ENCODE results near the gene PRR23E.

Gene PRR23E

DNA sequence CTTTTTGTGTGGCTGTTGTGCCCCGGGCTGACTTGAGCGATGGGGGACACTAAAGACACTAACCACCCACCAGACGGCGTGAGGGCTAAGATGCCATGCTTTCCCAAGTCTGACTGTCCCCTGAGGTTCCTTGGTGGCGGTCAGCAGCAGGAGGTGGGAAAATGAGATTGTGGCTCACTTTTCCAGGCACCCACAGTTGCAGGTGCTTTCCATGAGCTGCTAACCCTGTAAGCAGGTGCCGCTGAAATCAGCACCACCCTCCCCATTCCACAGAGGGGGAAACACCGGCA lies 17.7 kb downstream of the PRR23E start:
- no peak for DNase-seq

DNA sequence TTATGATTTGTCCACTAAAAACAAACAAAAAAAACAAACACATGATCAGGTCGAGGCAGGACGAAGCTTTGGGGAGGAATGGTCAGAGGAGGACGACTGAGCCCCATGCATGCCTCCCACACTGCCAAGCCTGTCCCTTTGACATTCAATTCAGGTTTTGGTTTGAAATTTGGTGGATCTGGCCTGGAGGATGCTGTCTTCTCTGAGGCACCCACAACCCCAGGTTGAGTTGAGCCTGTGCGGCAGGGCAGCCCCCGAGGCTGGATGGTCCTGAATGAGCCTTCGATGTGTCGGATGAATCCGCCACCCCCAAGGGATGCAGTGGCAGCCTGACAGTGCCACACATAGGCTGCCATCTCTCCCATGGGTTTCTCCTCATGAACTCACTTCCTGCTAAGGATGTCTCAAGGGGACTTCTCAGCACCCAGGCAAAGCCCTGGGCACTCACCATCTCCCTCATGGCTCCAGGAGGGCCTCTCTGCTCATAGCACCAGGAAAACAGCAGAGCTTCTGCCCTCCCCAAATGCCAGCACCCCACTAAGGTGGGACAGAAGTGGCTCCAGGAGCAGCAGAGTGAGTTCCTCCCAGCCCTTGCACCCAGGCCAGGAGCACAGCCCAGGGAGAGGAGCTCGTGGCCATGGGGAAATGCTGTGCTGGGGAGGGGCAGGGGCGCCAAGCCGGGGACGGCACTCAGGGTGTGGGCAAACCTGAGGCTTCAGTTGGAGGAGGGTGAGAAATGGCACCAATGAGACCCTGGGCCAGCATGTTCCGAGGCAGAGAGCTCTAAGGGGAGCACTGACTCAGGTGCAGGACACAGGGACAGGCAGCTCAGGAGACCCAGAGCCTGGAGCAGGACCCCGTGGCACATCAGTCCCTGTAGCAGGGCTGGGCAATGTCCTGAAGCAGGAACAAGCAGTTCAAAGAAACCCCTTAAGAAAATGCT lies 18.5 kb downstream of the PRR23E start:
- no peak for DNase-seq

- DNase-seq, result no peak
Observed at GRCh38 chr3:127212231-127212630, 19.3 kb downstream of the PRR23E start.

DNA sequence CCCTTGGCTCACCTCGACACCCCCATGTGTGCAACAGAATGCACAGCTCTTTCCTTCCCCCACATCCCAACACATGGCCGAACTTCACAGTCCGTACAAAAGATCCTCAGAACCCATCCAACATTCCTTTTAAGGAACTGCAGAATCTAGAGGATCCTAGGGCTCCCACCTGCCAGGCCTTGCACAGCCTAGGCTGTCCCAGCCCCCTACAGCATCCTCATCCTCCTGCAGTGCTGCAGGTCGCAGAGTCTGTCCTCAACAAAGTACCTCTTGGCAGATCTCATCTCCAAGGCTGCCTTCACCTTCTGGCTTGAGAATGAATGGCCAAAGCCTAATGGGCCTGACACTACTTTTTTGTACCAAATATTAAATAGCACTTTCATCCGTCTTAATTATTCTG lies 19.8 kb downstream of the PRR23E start:
- no peak for DNase-seq

DNA sequence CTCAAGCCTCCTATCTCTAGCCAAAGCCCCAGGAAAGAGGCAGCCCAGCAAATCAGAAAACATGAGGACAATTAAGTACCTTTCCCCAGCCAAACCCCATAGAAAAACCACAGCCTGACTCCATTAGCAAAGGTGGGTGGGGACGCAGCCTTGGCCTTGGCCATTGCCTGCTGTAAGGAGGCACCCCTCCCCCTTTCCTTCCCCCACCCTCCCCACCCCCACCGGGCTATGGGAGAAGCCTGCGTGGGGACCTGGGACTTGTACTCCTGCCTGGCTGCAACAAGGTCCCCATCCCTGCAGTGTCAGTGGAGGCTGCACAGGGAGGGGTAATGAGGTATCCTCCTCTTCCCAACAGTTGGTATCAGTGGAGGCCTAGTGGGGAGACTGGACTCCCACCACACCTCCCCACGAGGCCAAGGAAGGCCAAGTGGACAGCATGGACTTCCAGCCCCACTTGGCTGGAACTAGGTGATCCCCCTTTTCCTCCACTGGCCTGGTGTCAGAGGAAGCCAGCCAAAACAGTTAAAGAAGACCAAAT lies 20.5 kb downstream of the PRR23E start:
- DNase-seq, result no peak

- no peak for DNase-seq
Observed at GRCh38 chr3:127214975-127215374, 22.0 kb downstream of the PRR23E start.

DNA sequence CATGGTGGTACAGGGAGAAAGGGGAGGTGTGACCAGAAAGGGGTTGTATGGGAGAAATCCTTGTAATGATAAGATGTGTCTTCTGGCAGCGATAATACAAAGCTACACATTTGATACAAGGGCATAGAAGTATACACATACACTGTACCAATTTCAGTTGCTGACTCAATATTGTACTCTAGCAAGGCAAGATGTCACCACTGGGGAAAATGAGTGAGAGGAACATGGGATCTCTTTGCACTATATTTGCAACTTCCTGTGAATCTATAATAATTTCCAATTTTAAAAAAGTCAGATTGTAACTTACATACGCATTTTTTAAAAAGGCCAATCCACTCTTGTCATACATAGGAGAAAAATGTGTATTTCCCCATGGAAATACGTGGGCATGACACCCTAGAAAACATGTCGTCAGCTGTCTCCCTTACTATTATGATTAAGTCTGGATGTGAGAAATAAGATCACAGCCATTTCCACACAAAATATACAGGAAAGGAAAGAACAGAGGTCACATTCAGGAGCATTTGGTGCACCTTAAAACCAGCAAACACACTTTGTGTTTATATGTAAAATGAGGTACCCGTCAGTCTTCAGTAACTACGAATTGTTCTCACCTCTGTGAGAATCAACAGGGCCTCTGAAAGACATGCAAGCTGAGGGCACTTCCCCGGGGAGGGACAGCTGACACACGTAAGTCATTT lies 22.9 kb downstream of the PRR23E start:
- no peak for DNase-seq

GRCh38 chr3:127216415-127217261 lies 23.7 kb downstream of the PRR23E start:
- DNase-seq, result no peak

DNA sequence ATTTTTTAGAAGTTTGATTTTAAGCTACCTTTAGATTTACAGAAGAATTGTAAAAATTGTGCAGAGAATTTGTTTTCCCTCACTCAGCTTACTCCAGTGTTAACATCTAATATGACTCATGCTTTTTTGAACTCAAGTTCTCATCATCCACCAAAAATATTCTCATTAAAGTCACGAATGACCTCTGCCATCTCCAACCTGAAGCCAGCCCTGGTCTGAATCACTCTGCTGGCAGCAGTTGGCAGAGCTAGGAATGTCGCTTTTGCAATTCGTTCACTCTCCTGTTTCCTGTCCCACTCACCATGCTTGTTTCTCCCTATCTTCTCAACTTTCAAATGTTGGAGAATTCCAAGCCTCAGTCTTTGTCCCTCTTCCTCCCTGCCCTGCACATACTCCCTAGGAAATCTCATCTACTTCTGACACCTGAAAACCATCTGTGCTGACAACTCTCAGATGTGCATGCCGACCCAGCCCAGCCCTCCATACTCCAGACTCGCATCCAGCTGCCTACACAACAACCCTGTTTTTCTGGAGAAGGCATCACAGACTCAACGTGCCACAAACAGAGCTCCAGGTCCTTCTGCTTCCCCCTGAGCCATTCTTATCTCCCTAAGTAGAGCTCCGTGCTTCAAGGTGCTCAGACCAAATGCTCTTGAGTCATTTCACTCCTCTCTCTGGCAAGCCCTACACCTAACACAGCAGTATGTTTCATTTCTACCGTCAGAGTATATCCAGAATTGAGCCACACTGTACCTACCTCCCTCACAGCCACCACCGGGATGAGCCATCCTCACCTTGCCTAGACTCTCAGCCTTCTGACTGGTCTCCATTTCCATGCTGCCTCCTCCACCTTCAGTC lies 24.9 kb downstream of the PRR23E start:
- DNase-seq, result no peak

- no peak for DNase-seq
Observed at GRCh38 chr3:127218454-127218922, 25.6 kb downstream of the PRR23E start.

DNA sequence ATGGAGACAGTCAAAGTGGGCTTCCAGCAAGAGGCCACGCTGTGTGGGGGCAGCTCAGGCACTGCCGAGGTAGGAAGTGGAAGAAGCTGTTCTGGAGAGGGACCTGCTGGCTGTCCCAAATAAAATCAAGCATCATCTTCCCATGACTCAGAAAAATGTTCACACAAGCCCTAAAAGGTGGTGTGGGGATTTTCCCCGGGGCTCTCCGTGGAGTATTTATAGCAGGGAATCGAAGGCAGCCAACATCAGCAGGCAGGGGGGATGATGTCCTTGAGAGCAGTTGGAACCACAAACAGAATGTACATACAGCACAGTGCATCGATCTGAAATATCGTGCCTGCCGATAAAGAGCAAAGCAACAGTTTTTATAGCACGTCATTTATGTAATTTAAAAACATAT lies 27.6 kb downstream of the PRR23E start:
- DNase-seq, result no peak

DNA sequence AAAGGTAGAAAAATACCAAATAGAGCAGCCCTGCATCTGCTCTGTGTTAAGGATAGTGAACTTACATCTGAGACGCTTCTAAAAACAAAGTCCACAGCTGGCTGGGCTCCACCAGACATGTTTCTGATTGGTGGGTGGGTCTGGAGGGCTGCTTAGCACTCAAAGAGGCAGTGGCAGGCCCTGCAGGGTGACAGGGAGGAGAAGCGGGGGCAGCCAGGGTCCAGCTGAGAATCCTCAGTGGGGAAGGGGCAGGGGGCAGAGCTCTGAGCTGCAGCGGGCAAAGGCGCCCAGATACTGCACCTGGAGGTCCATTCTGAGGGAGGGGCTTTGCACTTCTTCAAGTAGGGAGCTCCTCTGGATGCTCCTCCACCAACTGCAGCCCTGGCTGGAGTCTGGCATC lies 28.1 kb downstream of the PRR23E start:
- DNase-seq, result no peak

DNA sequence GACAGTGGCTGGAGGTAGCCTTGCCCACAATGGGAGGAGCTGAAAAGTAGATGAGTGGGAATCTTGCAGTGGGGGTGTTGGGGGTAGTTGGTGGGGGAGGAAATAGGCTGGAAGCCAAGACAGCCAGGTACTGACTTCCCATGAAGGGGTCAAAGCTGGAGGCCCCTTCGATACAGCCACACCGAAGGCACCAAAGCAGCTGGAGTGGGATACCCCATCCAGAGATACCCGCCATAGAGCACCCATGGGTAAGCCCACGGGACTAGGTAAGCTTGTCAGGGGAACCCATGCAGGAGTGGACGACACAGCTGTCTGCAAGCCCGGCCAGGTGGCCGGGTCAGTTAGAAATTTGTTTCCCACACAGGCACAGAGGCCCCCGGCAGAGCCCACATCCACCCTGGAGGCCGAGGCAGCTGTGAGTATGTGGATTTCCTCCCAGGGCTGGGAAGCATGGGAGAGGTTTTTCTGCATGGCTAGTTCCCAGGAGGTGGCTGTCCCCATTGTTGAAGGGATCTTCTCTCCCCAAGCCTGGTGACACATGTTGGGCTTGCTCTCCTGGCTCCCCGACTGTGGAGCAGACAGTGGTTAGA lies 28.6 kb downstream of the PRR23E start:
- DNase-seq, result no peak

DNA sequence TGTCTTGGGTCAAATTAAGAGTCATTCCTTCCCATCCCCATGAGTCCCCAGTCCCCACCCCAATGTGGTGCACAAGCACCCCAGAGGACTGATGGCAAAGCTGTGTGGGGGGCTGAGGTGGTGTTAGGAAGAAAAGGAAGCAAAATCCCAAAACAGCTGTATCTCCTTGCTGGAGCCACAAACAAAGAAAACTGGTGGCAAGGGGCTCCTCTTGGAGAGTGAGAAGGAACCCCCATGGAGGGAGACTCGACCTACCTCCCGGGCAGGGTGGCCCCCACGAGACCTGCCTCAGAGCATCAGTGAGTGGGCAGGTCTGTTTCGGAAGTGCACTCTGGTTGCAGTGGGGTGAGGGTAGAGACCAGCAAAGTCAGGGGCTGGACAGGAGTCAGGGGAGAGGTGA lies 29.2 kb downstream of the PRR23E start:
- DNase-seq, result no peak

GRCh38 chr3:127222664-127223063 lies 29.7 kb downstream of the PRR23E start:
- no peak for DNase-seq

DNA sequence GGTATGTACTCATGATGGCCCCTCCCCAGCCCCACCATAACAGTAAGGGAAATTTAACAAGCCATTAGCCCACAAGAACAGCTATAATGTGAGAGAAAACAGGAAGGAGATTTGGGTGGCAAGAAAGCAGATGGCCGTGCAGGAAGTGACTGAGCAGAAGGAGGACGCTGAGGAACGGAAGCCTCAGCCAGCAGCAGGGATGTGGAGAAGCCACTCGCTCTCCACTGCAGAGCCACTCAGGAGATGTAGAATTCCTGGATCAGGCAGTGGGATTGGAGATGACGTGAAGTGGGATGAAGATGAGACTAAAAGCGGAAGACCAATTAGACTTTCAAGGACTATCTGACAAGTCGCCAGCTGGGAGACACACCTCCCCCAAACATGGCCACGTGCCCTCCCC lies 31.2 kb downstream of the PRR23E start:
- no peak for DNase-seq

DNA sequence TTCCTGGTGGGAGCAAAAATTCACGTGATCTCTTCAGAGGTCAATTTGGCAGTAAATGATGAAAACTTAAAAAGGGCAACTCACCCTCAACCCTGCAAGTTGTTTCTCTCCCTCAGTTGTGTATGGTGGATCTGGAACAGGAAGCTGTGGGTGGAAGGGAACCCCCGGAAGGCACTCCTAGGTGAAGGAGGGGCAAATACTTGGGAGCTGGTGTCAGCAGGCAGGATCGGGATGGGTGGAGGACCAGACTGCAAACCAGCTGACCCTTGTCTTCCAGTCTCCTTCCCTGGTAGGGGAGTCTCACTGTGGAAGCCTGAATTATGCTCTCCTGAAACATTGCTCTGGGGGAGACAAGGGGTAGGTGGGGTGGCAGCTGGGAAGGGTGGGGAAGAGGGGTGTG lies 33.5 kb downstream of the PRR23E start:
- no peak for DNase-seq

DNA sequence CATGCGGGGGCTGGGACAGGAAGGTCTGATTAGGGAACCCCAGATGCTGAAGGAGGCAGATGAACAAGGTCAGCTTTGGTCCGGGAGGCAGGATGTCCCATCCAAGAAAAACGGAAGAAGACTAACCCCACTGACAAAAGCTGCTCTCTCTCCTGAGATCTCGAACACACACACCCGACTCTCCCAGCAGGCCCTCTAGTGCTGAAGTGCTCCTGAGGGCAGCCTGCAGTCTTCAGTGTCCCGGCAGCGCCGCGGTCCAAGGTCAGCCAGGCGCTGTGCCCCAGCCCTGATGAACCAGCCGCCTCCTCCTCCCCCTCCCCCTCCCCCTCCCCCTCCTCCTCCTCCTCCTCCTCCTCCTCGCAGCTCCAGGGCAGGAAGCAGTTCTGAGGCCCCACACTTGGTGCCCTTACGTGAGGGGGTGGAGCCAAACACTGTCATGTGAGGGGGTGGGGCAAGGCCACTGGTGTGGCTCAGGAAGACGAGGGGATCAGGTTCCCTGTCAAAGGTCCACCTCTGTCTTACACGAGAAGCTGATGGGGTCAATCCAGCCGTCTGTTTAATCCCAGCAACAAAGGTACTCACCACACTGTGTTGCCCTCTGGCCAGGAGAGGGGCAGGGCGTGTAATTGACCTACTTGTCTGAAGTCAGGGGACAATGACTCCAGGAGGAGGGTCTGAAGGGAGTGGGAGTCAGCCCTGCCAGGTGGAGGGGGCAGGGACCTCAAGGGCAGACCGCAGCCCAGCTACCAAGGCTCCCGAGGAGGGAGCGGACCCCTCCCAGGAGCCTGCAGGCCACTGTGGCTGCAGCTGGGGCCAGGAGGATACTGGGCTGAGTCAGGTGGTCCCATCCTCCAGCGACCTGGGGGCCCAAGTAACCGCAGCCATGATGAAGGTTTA lies 34.3 kb downstream of the PRR23E start:
- no peak for DNase-seq

GRCh38 chr3:127228866-127229265 lies 35.9 kb downstream of the PRR23E start:
- no peak for DNase-seq

GRCh38 chr3:127233371-127233770 lies 40.4 kb downstream of the PRR23E start:
- no peak for DNase-seq

GRCh38 chr3:127234778-127235177 lies 41.8 kb downstream of the PRR23E start:
- no peak for DNase-seq
